Upper lobe of left lung (tissue), 4 donors: Measurements from ENCODE around the gene PILRA.
"Not testable (repeated sequence)": the region's sequence is repeated elsewhere in the genome, so short reads cannot be mapped to it uniquely, and the experiment has no call there.

Source experiments
- EP300 ChIP-seq, 4 donors: sonication (generic); formaldehyde crosslinking; IDR thresholded peaks; one replicate each; pipeline ENCODE4 v1.5.1; 2017; ENCODE audit warnings: antibody characterized with exemption in 4 of 4, control low read depth in 2 of 4
- POLR2A ChIP-seq, 4 donors: fragments of 450-650 bp; IDR thresholded peaks; one replicate each; pipeline ENCODE4 v1.5.1; 2016 to 2017; ENCODE audit warnings: antibody characterized with exemption in 4 of 4, mild to moderate bottlenecking in 2 of 4
- POLR2AphosphoS5 ChIP-seq, 2 donors: sonication (generic); formaldehyde crosslinking; IDR thresholded peaks; one replicate each; pipeline ENCODE4 v1.5.1; 2017; ENCODE audit warnings: antibody characterized with exemption in 2 of 2
- TF ChIP-seq, protein P1 (sequence below), 6 experiments: fragments of 450-650 bp in 4 of 6; fragments of 200-600 bp in 2 of 6; sonication (generic) in 2 of 6; IDR thresholded peaks; one replicate each; pipeline ENCODE4 v1.5.1; 2016 to 2019; ENCODE audit warnings: antibody characterized with exemption in 6 of 6

- TF ChIP-seq, protein P1, sequence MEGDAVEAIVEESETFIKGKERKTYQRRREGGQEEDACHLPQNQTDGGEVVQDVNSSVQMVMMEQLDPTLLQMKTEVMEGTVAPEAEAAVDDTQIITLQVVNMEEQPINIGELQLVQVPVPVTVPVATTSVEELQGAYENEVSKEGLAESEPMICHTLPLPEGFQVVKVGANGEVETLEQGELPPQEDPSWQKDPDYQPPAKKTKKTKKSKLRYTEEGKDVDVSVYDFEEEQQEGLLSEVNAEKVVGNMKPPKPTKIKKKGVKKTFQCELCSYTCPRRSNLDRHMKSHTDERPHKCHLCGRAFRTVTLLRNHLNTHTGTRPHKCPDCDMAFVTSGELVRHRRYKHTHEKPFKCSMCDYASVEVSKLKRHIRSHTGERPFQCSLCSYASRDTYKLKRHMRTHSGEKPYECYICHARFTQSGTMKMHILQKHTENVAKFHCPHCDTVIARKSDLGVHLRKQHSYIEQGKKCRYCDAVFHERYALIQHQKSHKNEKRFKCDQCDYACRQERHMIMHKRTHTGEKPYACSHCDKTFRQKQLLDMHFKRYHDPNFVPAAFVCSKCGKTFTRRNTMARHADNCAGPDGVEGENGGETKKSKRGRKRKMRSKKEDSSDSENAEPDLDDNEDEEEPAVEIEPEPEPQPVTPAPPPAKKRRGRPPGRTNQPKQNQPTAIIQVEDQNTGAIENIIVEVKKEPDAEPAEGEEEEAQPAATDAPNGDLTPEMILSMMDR (IDR thresholded peaks at IDR 0.05): not testable (repeated sequence)
- TF ChIP-seq POLR2AphosphoS5, POLR2A, EP300 (IDR thresholded peaks at IDR 0.05): not testable (repeated sequence)
Measured at GRCh38 chr7:100326914-100327313, 46.4 kb upstream of the PILRA start.
